SK-N-SH treated with all-trans-retinoic acid at 6 μM for 48 hours (cell line): ENCODE results near the gene RALGPS1.

Experiments used
- ATAC-seq: fragments of 200-7000 bp; cut with Tn5 transposase; 3 replicates; pipeline ENCODE4 v1.9.1; 2020; ENCODE audit warnings: mild to moderate bottlenecking, moderate library complexity
- ARNTL ChIP-seq: fragments of 450-650 bp; formaldehyde crosslinking; IDR thresholded peaks from 2 replicates; pipeline ENCODE4 v1.5.0; 2020; ENCODE audit warnings: low read depth, mild to moderate bottlenecking, moderate library complexity, borderline replicate concordance
- BACH2 ChIP-seq: fragments of 250-450 bp; sonication (Bioruptor Pico); IDR thresholded peaks from 2 replicates; pipeline ENCODE4 v1.9.0; 2021; ENCODE audit warnings: mild to moderate bottlenecking, borderline replicate concordance
- CSDC2 ChIP-seq: fragments of 250-450 bp; sonication (Bioruptor Pico); IDR thresholded peaks from 2 replicates; pipeline ENCODE4 v1.5.0; 2020; ENCODE audit warnings: mild to moderate bottlenecking, moderate library complexity
- ESRRG ChIP-seq: fragments of 250-450 bp; sonication (Bioruptor Pico); IDR thresholded peaks from 2 replicates; pipeline ENCODE4 v1.6.1; 2021; ENCODE audit warnings: mild to moderate bottlenecking
- ISL1 ChIP-seq: fragments of 250-450 bp; sonication (Bioruptor Pico); IDR thresholded peaks from 2 replicates; pipeline ENCODE4 v2.1.2; 2022; ENCODE audit warnings: mild to moderate bottlenecking, moderate library complexity
- OSR1 ChIP-seq: fragments of 250-450 bp; sonication (Bioruptor Pico); IDR thresholded peaks from 2 replicates; pipeline ENCODE4 v1.8.0; 2022; ENCODE audit warnings: moderate library complexity, mild to moderate bottlenecking, inconsistent platforms
- POU6F1 ChIP-seq: fragments of 250-450 bp; sonication (Bioruptor Pico); IDR thresholded peaks from 2 replicates; pipeline ENCODE4 v1.8.0; 2021; ENCODE audit warnings: low read depth, mild to moderate bottlenecking, moderate library complexity, borderline replicate concordance
- RARB ChIP-seq: fragments of 250-450 bp; sonication (Bioruptor Pico); IDR thresholded peaks from 2 replicates; pipeline ENCODE4 v1.8.0; 2021; ENCODE audit warnings: mild to moderate bottlenecking, moderate library complexity
- TCF4 ChIP-seq: fragments of 250-450 bp; sonication (Bioruptor Pico); IDR thresholded peaks from 2 replicates; pipeline ENCODE4 v1.8.0; 2021; ENCODE audit warnings: mild to moderate bottlenecking, moderate library complexity, borderline replicate concordance
- TSHZ2 ChIP-seq: fragments of 250-450 bp; sonication (Bioruptor Pico); IDR thresholded peaks from 2 replicates; pipeline ENCODE4 v1.5.0; 2020; ENCODE audit warnings: mild to moderate bottlenecking, moderate library complexity
- ZC3H10 ChIP-seq: fragments of 250-450 bp; sonication (Bioruptor Pico); IDR thresholded peaks from 2 replicates; pipeline ENCODE4 v1.5.1; 2021; ENCODE audit warnings: mild to moderate bottlenecking, moderate library complexity
- ZFP3 ChIP-seq: fragments of 250-450 bp; sonication (Bioruptor Pico); IDR thresholded peaks from 2 replicates; pipeline ENCODE4 v1.5.0; 2020; ENCODE audit warnings: mild to moderate bottlenecking, moderate library complexity
- ZFP30 ChIP-seq: fragments of 450-650 bp; formaldehyde crosslinking; IDR thresholded peaks from 2 replicates; pipeline ENCODE4 v1.5.0; 2022; ENCODE audit warnings: mild to moderate bottlenecking, moderate library complexity
- ZNF565 ChIP-seq: fragments of 450-650 bp; formaldehyde crosslinking; conservative IDR thresholded peaks from 2 replicates; pipeline ENCODE4 v1.5.0; 2020; ENCODE audit warnings: low read depth, mild to moderate bottlenecking, moderate library complexity
- ZNF70 ChIP-seq: fragments of 450-650 bp; formaldehyde crosslinking; IDR thresholded peaks from 2 replicates; pipeline ENCODE4 v1.5.0; 2020; ENCODE audit warnings: mild to moderate bottlenecking, moderate library complexity
- TF ChIP-seq, protein P1 (sequence below): fragments of 250-450 bp; sonication (Bioruptor Pico); IDR thresholded peaks from 2 replicates; pipeline ENCODE4 v1.8.0; 2020; ENCODE audit warnings: mild to moderate bottlenecking, moderate library complexity, borderline replicate concordance
- TF ChIP-seq, protein P2 (sequence below): fragments of 250-450 bp; sonication (Bioruptor Pico); IDR thresholded peaks from 2 replicates; pipeline ENCODE4 v1.5.1; 2020; ENCODE audit warnings: low read depth, mild to moderate bottlenecking, moderate library complexity

Gene RALGPS1

GRCh38 chr9:127113191-127113972, 198.8 kb downstream of the RALGPS1 start:
- TF ChIP-seq CSDC2 (CRISPR knock-in tag) (no peak), ESRRG (CRISPR knock-in tag) (no peak), BACH2 (CRISPR knock-in tag) (no peak), TSHZ2 (CRISPR knock-in tag) (no peak), ARNTL (no peak), RARB (no peak), ZNF70 (CRISPR knock-in tag) (no peak), ZFP30 (CRISPR knock-in tag) (no peak), ZC3H10 (CRISPR knock-in tag) (no peak), OSR1 (CRISPR knock-in tag) (no peak)
- TF ChIP-seq, protein P1, sequence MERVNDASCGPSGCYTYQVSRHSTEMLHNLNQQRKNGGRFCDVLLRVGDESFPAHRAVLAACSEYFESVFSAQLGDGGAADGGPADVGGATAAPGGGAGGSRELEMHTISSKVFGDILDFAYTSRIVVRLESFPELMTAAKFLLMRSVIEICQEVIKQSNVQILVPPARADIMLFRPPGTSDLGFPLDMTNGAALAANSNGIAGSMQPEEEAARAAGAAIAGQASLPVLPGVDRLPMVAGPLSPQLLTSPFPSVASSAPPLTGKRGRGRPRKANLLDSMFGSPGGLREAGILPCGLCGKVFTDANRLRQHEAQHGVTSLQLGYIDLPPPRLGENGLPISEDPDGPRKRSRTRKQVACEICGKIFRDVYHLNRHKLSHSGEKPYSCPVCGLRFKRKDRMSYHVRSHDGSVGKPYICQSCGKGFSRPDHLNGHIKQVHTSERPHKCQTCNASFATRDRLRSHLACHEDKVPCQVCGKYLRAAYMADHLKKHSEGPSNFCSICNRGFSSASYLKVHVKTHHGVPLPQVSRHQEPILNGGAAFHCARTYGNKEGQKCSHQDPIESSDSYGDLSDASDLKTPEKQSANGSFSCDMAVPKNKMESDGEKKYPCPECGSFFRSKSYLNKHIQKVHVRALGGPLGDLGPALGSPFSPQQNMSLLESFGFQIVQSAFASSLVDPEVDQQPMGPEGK (CRISPR knock-in tag): no peak
- no peak for ATAC-seq

DNA sequence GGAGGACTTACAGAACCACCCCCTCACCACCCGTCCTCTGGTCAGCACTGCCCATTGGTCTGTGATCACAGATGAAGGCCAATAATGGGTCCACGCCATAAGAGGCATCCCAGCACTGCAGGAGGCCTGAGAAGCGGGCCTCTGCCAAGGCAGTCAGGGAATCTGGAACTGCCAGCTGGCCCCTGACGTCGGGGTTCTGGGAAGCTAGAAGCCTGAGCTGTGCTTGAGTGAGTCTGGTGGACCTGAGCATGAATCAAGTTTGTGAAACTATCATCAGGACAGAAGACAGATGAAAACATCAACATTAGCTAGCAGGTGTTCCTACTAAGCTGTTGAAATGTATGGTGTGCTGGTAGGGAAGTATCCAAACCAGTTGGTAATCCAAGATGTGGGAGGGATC, 200.0 kb downstream of the RALGPS1 start:
- TF ChIP-seq TCF4 (CRISPR knock-in tag): no peak
- TF ChIP-seq ZNF70 (CRISPR knock-in tag): no peak
- TF ChIP-seq ZFP30 (CRISPR knock-in tag): no peak
- no peak for TF ChIP-seq ISL1 (CRISPR knock-in tag)
- no peak for ATAC-seq

DNA sequence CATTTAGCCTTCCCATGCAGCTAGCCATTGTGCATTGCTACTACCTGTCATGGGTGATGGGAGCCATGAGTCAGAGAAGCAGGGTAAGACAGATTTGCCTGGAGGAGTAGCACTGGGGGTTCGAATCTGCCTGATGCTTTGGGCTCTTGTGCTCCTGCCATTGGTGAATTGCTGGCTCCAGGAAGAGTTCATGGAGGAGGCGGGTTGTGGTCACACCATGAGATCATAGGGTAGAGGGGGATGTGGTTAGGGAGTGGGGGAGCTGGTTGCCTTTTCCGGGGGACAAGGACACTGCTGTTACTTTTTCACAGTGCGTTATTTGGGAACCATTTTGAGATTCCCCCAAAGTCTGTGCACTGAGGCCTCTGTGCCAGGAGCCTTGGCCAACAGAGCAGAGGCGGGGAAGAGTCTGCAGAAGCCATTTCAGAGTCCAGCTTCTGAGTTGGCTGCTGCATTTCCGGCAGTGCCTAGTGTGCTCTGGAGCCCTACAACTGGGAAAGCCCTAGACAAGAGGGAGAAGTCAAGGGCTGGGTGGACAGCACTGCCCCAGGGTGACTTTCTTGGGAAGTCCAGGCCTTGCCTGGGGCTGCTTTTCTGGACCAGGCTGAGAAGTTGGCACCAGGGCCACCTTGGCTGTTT, 201.6 kb downstream of the RALGPS1 start:
- TF ChIP-seq, protein P2, sequence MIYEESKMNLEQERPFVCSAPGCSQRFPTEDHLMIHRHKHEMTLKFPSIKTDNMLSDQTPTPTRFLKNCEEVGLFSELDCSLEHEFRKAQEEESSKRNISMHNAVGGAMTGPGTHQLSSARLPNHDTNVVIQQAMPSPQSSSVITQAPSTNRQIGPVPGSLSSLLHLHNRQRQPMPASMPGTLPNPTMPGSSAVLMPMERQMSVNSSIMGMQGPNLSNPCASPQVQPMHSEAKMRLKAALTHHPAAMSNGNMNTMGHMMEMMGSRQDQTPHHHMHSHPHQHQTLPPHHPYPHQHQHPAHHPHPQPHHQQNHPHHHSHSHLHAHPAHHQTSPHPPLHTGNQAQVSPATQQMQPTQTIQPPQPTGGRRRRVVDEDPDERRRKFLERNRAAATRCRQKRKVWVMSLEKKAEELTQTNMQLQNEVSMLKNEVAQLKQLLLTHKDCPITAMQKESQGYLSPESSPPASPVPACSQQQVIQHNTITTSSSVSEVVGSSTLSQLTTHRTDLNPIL (CRISPR knock-in tag): no peak
- no peak for ATAC-seq

GRCh38 chr9:127116957-127117356, 202.4 kb downstream of the RALGPS1 start:
- ATAC-seq: no peak
- TF ChIP-seq TCF4 (CRISPR knock-in tag): no peak
- TF ChIP-seq ZFP3 (CRISPR knock-in tag): no peak
- no peak for TF ChIP-seq BACH2 (CRISPR knock-in tag)
- no peak for TF ChIP-seq ZNF70 (CRISPR knock-in tag)
- TF ChIP-seq ZNF565: no peak
- no peak for TF ChIP-seq TSHZ2 (CRISPR knock-in tag)
- no peak for TF ChIP-seq POU6F1 (CRISPR knock-in tag)
